BE2C (cell line): Measurements from ENCODE around the gene CDK19.

Experiments
- DNase-seq: peaks from one replicate; pipeline ENCODE4 v3.0.0-alpha.2; 2020
- H3K27me3 ChIP-seq: fragments of 250-450 bp; sonication (Bioruptor Pico); 2 replicates; pipeline ENCODE4 v1.5.1; 2020; ENCODE audit warnings: mild to moderate bottlenecking
- H3K36me3 ChIP-seq: fragments of 250-450 bp; sonication (Bioruptor Pico); 2 replicates; pipeline ENCODE4 v1.5.1; 2020; ENCODE audit warnings: mild to moderate bottlenecking
- H3K4me1 ChIP-seq: fragments of 250-450 bp; sonication (Bioruptor Pico); 2 replicates; pipeline ENCODE4 v1.5.1; 2020
- H3K4me3 ChIP-seq: 2 replicates; pipeline ENCODE4 v1.5.1; 2011; ENCODE audit warnings: low read depth, low read length
- H3K9me3 ChIP-seq: fragments of 250-450 bp; sonication (Bioruptor Pico); 2 replicates; pipeline ENCODE4 v1.5.1; 2020
- TF ChIP-seq, protein P1 (sequence below): IDR thresholded peaks from 2 replicates; pipeline ENCODE4 v1.5.1; 2012; ENCODE audit warnings: mild to moderate bottlenecking, low read depth, low read length

Gene CDK19

DNA sequence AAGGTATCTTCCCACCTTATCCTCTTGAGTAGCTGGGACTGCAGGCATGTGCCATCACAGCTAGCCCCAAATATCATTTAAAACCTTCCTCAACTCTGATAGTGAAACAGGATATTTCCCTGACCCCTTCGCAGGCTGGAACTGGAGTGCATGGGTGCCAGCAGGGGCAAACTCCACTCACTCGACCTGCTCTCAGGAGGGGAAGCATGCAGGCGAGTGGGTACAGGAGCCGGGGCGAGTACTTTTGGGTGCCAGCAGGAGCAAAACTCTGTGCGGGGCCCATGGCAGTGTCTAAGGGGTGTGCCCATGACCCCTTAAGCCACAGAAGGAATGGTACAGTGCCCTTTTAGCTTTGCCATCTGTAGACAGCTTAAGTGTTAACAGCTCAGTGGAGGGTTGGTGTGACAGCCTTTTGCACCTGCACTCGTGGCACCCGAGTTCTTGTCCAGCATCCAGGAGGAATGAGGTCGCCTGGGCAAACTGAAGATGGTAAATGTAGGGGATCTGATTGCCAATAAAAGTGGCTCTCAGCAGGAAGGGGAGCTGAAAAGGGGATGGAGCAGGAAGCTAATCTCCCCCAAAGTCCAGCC is 155.1 kb downstream of the CDK19 start:
- H3K36me3 ChIP-seq, result no peaks in the 10 kb centered on the region
- no peaks in the 10 kb centered on the region for H3K9me3 ChIP-seq
- H3K4me3 ChIP-seq, result no peak overlapping the region
- H3K27me3 ChIP-seq, result no peaks in the 10 kb centered on the region
- TF ChIP-seq, protein P1, sequence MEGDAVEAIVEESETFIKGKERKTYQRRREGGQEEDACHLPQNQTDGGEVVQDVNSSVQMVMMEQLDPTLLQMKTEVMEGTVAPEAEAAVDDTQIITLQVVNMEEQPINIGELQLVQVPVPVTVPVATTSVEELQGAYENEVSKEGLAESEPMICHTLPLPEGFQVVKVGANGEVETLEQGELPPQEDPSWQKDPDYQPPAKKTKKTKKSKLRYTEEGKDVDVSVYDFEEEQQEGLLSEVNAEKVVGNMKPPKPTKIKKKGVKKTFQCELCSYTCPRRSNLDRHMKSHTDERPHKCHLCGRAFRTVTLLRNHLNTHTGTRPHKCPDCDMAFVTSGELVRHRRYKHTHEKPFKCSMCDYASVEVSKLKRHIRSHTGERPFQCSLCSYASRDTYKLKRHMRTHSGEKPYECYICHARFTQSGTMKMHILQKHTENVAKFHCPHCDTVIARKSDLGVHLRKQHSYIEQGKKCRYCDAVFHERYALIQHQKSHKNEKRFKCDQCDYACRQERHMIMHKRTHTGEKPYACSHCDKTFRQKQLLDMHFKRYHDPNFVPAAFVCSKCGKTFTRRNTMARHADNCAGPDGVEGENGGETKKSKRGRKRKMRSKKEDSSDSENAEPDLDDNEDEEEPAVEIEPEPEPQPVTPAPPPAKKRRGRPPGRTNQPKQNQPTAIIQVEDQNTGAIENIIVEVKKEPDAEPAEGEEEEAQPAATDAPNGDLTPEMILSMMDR, result no peak
- DNase-seq, result no peak
- no peaks in the 10 kb centered on the region for H3K4me1 ChIP-seq

DNA sequence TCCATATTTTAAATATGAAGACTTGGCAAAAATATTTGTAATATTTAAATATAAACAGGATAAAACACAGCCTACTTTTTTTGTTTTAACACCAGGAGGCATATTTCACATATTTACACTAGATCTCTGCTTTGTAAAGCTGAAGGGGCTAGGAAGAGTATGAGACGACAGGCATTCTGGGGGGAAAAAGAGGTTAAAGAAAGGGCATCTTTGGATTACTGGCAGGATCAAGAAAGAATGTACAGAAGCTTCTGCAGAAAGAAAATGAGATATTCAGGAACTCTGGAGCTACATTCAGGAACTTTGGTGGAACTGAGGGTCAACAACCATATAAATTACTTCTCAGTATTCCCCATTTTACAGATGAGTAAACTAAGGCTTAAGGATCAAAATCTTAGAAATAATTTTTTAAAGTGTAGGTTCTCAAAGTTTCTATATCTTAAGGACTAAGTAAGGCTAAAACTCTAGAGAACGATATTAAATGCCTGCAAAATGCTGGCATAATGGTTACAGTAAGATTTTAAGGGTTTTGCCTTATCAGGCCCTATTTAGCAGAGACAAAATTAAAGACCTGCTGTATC is 156.5 kb downstream of the CDK19 start:
- TF ChIP-seq, protein P1, result no peak
- H3K4me3 ChIP-seq, result no peak overlapping the region
- no peaks in the 10 kb centered on the region for H3K27me3 ChIP-seq
- no peaks in the 10 kb centered on the region for H3K4me1 ChIP-seq
- H3K36me3 ChIP-seq, result no peaks in the 10 kb centered on the region
- no peak for DNase-seq
- no peaks in the 10 kb centered on the region for H3K9me3 ChIP-seq

DNA sequence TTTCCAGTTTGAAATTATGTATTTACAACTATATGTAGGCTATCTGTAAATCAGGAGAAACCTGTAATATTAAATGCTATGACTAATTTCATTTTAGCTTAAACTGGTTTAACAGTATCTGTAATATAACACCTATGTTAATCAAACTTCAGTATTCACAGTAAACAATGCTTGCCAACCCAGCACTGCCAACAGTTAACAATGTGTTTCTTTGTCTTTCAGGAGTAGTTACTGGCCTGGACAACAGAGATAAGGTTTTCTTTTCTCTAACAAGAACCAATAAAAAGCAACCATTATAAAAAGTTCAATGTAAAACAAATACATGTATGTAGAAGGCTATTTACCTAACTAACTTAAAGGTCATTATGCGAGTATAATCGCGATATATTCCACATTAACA is 158.8 kb downstream of the CDK19 start:
- Histone ChIP-seq H3K4me3 (no peak overlapping the region), H3K27me3 (no peaks in the 10 kb centered on the region), H3K36me3 (no peaks in the 10 kb centered on the region), H3K9me3 (no peaks in the 10 kb centered on the region), H3K4me1 (no peaks in the 10 kb centered on the region)
- TF ChIP-seq, protein P1, result no peak
- DNase-seq, result no peak

DNA sequence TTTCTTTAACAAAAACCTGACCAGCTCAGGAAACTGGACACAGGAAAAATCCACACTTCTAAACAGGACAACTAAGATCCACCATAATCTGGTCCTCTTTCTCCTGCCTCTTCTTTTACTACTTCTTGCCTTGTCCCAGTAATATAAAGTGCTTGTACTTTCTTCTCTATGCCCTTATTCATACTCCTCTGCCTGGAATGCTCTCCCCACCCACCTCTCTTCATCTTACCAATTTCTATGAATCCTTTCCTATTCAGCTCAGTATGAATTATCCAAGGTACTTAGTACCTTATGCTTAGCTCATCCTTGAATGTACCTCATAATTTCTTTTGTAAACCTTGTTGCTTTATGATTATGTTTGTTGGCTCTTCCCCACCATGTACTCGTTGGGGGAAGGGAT is 159.4 kb downstream of the CDK19 start:
- Histone ChIP-seq H3K4me3 (no peak overlapping the region), H3K27me3 (no peaks in the 10 kb centered on the region), H3K36me3 (no peaks in the 10 kb centered on the region), H3K9me3 (no peaks in the 10 kb centered on the region), H3K4me1 (no peaks in the 10 kb centered on the region)
- DNase-seq, result no peak
- TF ChIP-seq, protein P1, result no peak

DNA sequence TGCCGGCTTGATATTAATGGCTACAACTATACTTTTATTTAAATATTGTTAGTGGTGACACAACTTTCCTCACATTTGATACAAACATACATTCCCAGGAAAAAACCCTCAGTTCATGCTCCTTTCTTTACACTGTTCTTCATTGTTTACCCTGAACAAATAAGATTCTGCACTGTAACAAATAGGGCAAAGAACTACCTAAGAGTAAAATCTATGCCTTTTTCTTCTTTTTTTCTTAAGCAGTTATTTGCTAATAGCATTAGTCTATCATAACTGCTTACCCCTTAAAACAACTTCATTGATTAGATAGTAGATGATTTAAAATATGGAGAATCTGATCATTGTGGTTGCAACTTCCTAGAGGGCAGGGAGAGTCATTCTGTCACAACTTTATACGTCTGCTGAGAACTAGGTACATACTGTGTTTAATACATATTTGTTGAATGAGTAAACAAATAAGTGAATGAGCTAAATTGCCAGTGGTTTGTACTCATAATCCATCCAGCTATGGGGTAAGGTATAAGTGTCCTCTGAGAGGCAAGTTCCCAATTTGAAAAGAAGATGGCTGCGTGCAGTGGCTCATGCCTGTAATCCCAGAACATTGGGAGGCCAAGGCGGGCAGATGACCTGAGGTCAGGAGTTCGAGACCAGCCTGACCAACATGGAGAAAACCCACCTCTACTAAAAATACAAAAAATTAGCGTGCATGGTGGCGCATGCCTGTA is 161.0 kb downstream of the CDK19 start:
- no peaks in the 10 kb centered on the region for H3K9me3 ChIP-seq

More for the DNA sequence above, 161.0 kb downstream of the CDK19 start:
- no peak for DNase-seq
- no peak overlapping the region for H3K4me3 ChIP-seq
- no peaks in the 10 kb centered on the region for H3K4me1 ChIP-seq
- TF ChIP-seq, protein P1, result no peak
- no peaks in the 10 kb centered on the region for H3K36me3 ChIP-seq
- H3K27me3 ChIP-seq, result no peaks in the 10 kb centered on the region
